GM21619 (cell line): ENCODE data around the gene RASGEF1C.
A peak's percentile ranks its signal among the peaks of the same experiment; 100 is the strongest.

Source experiments
- ATAC-seq: cut with Tn5 transposase; IDR thresholded peaks from one replicate; pipeline ENCODE4 v1.9.1; 2021; ENCODE audit not compliant: unreplicated experiment

The RASGEF1C gene

DNA sequence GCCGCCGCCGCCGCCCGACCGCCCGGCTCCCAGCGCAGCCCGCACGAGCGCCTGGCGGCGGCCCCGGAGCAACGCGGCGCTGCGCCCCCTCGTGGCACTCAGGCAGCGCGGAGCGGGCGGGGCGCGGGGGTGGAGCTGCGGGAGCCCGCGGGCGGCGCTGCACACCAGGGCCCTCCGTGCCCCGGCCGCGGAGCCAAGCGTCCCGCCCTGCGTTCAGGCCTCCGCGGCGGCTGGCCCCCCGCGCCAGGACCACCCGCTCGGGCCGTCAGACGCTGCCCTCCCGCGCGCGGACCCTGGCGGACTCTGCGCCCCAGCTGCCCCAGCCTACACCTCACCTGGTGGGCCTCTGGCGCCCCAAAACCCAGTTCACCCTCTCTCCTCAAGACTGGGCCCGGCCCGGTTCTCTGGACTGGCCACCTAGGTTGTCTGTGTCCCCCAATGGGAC lies at the start of gene RASGEF1C:
Gene RASGEF1C (minus strand): TSS at position 75 of the 445 bp plus-strand sequence. CDS start 71,159 bp downstream, outside the sequence.
- peak; percentile 80 for ATAC-seq

DNA sequence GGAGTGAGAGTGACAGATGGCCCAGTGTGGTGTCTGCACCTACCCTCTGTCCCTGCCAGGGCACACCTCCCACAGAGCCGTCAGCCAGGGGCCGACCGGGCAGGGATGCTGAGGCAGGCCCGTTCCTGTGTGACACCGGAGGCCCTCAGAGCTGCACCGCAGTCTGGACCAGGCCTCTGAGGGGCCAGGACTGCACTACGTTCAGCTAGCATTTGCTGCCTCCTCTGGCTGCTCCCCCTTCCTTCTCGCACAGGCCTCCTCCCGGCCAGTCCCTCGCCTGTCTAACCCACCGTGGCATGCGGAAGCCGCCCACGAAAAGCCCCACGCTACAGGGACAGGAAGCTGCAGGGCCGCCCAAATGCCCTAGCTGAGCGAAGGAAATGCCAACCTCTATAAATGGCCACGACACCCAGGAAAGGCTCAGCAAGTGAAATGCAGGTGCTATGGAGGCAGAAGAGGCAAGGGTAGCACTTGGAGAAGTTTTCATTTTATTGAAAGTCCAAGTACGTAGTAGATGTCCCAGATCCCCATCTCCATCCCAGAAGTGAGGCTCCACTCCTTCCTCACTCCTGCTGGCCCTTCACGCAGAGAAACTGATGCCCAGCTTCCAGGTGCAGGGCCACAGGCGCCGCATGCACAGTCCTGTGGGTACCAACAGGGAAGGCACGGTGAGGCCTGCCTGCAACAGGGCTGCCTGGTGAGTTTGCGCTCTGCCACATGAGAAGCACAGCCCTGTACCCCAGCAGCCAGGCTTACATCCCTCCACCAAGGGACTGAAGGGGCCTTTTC lies 44.2 kb upstream of the RASGEF1C start:
- no peak for ATAC-seq

DNA sequence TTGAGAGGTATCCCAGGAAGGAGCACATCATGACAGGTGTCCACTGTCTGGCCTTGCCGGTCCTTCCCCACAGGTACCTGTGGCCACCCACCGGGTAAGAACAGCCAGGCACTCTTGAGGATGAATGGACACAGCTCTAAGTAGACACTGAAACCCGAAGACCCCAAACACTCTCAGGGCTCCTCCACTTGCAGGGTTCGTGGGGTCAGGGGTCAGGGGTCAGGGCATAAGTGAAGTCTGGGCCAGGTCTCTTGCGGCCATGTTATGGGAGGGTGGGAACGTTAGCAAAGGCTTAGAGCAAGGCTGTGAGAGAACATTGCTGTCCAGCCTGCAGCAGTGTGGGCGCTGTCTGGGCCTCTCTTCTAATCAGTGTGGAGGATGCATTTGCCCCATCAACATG lies 42.9 kb upstream of the RASGEF1C start:
- no peak for ATAC-seq

DNA sequence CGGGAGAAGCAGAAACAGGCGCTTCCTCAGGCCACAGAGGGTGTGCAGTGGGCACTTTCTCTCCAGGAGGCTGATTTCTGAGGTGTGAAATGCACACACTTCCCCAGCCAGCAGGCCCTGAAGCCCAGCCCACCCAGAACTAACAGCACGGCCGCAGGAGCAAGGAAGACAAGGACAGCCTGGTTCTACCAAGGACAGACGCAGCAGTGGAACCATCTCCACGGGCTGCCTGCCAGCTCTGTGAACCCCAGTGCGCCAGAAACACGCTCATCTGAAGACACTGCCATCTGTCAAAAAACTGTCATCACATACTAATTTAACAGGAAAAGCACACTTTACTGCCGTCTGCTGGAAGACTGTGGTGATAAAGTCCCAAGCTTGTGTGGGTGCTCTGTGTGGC lies 42.1 kb upstream of the RASGEF1C start:
- no peak for ATAC-seq

DNA sequence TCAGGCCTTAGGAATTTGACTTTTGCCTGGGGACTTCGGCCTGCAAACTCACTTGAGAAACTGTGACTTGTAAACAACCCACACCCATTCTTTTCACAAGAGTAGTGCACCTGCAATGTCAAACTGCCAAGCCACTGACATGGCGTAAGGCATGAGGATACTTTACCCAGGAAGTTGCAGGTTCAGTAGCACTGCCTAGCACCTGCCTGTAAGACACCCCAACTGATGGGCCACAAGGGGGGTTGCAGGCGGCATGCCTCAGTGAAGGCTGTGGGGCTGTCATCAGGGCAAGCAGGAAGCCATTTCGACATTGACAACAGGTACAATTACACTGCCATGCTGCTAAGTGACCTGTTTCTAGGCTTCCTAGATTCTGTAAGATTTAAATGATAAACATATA lies 41.3 kb upstream of the RASGEF1C start:
- ATAC-seq = no peak

DNA sequence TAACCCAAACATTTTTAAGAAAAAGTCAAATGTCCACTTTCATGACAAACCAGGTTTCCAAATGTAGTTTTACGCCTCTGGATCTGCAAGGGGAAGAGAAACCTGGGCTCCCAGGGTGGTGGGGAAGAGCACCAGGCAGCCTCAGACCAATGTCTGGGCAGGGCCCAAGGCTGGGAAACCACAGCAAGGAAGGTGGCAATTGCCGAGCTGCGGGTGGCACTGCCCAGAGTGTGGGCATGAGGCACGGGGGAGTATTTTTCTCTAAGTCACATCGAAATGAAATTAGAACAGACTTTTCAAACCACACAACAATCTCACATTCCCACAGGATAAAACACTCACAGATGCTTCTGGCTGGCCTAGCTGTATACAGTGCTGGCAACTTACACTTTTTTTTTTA lies 32.6 kb upstream of the RASGEF1C start:
- no peak for ATAC-seq

DNA sequence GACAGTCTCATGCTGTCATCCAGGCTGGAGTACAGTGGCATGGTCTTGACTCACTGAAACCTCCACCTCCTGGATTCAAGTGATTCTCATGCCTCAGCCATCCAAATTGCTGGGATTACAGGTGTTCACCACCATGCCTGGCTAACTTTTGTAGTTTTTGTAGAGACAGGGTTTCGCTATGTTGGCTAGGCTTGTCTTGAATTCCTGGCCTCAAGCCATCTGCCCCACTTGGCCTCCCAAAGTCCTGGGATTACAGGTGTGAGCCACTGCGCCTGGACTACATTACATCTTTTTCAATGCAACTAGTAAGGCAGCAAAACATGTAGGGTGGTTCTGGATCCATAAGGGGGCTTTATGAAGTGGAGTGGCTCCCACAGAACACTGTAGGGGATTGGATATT lies 29.6 kb upstream of the RASGEF1C start:
- ATAC-seq = no peak

DNA sequence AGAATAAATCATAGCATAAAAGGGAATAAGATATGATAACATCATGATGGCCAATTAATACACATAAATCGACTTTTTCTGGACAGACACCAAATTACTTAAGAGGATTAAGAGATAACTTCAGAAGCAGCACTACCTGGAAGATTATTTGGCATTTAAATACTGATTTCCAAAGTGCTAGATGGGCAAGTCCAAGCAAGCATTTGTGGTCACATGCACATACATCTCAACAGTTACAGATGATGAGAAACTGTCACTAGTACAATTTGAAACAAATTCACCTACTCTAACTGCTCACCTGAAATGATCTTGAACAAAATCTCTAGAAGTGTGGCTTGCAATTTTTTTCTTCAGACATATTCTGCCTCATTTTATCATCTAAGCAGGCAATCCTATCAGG lies 26.8 kb upstream of the RASGEF1C start:
- ATAC-seq = no peak

DNA sequence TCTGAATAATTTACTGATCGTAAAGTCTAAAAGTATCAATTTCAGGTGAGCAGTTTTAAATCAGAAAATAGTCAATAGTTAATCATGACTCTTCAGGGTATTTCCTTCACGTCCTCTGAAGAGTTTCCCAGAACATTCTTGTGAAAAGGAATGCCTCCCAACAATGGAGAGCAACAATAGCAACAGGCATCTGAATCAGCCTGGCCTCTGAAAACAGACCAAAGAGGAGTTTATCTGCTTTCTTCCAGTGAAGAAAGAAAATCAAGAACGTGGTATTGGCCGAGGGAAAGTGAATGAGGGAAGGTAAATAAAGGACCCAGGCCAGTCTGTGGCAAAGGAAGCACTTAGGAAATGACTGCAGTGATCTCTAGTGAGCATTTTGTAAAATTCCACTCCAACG lies 26.1 kb upstream of the RASGEF1C start:
- ATAC-seq = no peak

DNA sequence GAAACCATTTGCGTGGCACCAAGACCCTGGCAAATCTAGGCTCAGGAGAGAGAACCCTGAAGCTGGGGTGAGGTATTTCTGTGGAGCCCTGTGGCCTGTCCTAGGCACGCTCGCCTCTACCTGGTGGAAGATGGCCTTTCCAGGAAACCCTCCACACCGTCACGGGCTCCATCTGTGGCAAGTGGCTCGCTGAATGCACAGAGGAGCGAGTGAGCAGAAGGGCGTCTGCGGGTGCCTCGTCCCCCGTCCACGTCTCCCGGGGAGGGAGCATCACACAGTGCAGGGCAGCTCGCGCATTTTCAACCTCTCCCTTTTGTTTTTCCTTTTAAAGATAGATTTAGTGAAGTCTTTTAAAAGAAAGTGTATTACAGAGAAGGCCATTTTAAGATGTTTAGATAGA lies 25.3 kb upstream of the RASGEF1C start:
- ATAC-seq = no peak

DNA sequence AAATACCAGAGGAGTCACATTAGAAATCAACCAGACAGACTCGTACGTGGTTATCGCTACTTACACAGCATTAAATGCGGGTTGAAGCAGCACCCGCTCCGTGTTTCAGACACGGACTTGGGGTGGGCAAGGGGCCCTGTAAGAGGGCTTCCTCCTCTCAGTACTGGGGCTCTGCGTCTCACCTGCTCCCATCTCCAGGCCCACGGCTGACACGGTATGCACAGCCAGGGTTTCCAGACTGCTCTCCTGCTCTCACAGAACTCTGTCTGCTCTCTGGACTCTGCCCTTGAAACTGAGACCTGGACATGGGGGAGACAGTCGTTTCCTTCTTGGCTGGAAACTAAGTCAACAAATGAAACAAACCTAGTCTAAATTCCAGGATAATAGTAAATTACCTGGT lies 24.7 kb upstream of the RASGEF1C start:
- ATAC-seq = no peak

DNA sequence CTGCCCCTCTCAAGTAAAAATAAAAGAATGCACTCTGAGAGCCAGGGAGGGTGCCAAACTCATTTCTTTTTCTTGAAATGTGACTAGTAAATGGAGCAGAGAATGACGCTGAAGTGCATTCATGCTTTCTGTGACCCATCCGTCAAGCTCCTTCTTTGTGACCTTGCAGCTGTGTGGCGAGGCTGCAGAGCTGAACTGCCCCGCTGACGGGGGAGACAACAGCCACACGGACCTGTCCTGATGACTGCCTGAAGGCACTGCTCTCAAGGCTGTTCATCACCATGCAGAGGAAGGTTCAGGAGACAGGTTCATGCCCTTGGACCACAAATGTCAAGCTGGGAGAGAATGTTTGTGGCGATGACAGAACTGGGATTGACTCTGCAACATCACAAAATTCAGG lies 21.0 kb upstream of the RASGEF1C start:
- ATAC-seq = no peak

DNA sequence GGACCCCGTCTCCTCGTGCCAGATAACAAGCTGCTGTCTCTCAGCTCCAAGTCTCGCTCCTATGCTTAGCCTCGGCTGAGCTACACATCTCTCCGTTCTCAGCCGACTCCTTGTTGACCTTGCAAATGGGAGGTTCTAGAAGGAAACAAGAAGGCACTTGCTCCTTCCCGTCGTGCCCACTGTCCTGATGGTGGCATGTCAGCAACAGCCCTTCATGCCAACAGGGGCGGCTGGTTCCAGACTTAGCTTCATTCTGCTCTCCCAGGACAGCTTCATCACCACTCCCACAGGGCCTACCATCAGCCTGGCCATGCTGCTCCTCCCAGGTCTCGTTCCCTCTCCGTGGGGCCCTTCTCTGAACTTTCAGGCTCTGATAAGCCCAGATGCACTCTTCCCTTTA lies 13.0 kb upstream of the RASGEF1C start:
- no peak for ATAC-seq

DNA sequence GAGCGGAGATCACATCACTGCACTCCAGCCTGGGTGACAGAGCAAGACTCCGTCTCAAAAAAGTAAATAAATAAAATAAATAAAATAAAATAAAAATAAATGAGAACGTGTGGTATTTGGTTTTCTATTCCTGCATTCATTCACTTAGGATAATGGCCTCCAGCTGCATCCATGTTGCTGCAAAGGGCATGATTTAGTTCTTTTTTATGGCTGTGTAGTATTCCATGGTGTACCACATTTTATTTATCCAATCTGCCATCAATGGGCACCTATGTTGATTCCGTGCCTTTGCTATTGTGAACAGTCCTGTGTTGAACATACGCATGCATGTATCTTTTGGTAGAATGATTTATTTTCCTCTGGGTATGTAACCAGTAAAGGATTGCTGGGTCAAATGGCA lies 8.8 kb upstream of the RASGEF1C start:
- ATAC-seq = no peak

DNA sequence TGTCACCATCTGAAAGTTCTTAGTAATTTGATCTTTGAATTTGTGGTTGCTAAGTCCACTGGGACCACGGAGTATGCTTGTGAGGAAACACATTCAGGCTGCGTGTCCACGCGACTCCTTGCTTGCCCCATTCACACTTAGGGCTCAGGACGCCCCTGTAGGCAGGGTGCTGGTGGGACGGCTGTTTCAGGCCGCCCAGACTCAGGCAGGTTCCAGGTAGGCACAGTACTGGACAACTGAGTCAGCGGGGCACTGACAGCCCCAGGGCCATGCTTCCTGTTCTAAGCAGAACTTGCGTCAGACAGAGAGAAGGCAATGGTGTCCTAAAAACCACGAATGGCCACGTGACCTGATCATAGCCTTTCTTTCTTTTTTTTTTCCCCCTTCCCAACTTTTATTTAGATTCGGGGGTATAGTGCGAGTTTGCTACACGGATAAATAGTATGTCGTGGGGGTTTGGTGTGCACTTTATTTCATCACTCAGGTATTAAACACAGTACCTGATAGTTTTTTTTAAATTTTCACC lies 7.7 kb upstream of the RASGEF1C start:
- no peak for ATAC-seq

DNA sequence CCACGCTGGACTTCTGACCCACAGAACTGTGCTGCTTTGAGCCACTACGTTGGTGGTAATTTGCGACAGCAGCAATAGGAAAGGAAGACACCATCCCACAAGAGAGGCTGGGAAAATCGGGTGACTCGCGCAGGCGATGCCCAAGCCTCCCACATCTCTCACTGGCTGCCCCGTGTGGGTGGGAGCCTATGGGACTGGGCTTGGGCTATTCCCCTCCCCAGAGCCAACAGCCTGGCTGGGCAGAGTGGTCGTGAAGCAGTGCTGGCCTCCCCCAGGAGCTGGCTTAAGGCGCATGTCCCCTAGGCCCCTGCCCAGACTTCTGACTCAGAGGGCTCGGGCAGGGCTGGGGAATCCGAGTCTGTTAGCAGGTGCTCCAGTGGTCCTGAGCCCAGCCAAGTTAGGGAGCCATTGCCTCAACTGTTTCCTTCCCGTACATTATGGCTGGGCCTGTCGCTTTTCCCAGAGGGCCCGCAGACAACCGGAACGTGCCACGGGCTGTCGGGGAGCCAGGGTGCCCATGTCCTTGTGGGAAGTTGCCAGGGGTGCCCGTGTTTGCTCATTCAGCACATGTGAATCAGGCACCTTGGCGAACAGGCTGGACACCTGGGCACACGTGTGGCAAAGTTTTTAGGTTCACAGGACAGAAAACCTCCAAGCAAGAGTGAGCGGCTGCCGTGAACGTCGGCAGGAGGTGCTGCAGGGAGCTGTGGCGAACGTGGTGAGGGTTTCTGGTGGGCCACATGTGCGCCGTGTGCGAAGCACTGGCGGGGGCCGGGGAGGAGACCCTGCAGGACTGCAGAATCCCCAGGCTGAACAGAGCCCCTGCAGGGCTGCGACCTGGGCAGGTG lies 7.0 kb upstream of the RASGEF1C start:
- no peak for ATAC-seq

DNA sequence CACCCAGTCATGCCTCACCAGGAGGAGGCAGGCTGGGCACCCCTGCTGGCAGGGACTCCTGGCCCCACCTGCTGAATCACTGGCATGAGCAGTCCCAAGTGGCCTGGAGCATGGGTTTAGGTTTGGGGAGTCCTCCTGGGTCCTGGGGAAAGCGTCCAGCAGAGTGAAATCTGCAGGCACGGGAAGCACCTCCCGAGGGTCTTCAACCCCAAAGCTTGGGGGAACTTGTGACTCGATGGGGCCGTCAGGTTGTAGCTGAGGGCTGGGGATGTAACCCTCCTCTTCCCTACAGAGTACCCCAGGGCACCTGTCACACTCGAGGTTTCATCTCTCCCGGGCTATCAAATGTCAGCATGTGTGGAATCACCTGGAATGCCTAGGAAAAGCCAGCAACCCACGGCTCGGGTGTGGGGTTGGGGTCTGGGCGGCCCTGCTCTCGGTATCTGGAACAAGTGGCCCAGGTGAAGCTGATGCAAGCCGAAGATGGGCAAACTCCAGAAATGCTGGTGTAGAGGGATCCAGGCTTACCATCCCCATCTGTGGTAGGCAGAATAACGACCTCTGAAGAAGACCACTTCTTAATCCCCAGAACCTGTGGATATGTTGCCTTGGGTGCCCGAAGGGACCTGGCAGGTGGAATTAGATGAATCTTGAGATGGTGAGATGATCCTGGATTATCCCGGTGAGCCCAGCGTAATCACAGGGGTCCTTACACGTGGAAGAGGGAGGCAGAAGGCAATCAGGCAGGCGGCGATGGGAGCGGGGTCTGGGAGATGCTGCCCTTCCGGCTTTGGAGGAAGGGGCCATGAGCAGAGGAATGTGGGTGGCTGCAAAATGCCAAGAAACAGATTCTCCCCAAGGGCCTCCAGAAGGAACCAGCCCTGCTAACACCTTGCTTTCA lies 6.1 kb upstream of the RASGEF1C start:
- no peak for ATAC-seq

DNA sequence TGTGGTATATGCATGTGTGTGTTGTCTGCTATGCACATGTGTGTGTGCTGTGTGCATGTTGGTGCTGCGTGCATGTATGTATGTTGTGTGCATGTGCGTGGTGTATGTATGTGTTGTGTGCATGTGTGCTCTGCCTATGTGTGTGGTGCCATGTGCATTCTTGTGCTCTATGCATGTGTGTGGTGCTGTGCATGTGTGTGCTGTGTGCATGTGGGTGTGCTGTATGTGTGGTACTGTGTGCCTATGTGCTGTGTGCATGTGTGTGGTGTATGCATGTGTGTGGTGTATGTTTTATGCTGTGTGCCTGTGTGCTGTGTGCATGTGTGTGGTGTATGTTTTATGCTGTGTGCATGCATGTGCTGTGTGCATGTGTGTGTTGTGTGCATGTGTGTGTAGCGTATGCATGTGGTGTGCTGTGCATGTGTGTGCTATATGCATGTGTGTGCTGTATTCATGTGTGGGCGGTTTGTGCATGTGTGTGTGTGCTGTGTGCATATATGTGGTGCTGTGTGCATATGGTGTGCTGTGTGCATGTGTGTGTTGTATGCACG lies 4.7 kb upstream of the RASGEF1C start:
- ATAC-seq = no peak

DNA sequence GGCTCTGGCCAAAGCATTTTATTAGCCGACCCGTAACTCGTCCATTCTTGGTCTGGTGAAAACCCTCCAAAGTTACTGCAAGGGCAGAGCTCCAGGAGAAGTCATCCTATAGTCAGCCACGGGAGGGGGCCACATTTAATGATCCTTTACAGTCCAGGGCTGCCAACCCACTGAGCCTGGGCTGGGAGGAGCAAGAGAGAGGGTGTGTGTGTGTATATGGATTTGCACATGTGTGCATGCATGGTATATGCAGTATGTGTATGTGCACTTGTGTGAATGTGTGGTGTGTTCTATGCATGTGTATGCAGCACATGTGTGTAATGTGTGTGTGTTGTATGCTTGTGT lies 4.2 kb upstream of the RASGEF1C start:
- no peak for ATAC-seq

DNA sequence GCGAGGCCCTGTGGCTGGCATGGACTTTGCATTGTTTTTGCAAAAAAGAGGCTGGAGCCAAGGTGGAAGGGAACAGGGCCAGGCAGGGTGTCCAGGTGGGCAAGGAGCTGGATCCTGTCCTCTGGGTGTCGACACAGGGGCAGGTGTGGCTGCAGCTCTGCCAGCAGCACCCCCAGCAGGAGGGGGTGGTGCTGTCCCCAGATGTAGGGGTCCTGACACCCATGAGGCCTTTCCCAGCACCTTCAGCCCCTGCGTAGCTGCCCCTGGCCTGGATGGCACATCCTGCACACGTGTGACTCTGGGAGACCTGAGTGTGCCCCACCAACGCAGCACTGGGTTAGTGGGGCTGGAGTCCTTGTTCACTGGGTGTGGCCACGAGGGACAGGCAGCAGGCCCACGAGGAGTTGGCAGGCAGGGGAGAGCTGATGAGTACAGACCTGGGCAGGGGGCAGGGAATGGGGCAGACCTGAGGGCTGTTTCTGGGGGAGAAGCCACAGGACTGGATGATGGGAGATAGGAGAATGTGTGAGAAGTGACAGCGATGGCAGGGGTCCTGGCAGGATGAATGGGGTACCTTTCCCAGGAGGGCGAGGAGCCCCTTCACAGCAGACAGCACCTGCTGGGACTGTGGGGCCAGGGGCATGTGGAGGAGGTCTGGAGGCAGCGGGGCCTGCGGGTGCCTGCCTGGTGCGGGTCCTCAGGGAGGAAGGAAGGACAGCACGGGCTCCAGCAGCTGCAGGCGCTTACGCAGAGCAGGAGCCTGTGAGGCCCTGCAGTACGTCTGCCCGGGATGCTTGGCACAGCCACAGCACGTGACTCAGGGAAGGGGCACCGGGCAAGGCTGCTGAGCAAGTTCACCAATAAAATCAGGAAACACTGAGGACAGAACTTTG lies 3.6 kb upstream of the RASGEF1C start:
- no peak for ATAC-seq
